ENCODE results near the gene DNAJB2. TPM values are rescaled to one million over a fixed set of nuclear protein-coding genes. Genes with fewer than 3 reads are reported as not detected.

Gene DNAJB2
- total and polyA plus RNA-seq, 4 donors: 63.7 to 79.6 (median 75.3) TPM

DNA sequence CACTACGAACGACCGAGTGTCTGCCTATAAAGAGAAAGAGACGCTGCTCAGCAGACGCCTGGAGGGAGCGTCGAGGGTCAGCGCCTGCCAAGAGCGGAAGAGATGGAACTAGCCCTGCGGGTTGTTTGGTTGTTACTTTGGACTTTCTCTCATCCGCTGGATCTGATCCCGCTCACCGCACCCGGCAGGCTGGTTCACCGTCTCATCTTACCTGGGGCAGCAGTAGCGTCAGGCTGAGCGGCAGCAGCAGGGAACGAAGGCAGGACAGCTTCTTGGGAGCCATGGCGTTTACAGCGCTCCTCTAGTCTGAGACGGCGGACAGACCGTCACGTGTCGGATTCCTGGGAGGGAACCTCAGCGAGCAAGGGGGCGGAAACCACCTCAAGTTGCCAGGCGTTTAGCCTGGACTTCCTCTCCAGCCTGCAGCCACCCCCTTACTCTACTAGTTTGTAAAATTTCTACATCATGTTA lies 35.8 kb upstream of the DNAJB2 start:
- TF ChIP-seq, protein P1, sequence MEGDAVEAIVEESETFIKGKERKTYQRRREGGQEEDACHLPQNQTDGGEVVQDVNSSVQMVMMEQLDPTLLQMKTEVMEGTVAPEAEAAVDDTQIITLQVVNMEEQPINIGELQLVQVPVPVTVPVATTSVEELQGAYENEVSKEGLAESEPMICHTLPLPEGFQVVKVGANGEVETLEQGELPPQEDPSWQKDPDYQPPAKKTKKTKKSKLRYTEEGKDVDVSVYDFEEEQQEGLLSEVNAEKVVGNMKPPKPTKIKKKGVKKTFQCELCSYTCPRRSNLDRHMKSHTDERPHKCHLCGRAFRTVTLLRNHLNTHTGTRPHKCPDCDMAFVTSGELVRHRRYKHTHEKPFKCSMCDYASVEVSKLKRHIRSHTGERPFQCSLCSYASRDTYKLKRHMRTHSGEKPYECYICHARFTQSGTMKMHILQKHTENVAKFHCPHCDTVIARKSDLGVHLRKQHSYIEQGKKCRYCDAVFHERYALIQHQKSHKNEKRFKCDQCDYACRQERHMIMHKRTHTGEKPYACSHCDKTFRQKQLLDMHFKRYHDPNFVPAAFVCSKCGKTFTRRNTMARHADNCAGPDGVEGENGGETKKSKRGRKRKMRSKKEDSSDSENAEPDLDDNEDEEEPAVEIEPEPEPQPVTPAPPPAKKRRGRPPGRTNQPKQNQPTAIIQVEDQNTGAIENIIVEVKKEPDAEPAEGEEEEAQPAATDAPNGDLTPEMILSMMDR (IDR thresholded peaks at IDR 0.05; ENCODE audit: control extremely low read depth, extremely low read depth): no peak
- ATAC-seq (ENCODE audit: insufficient read depth, low FRiP score) (no peak), DNase-seq (peak in 2 of 3 donors; percentile 45 to 54)
- H3K36me3 ChIP-seq (ENCODE audit: control insufficient read depth in 4 of 4, insufficient read depth in 4 of 4, low read length in 4 of 4): peaks cover 0 to 18% (median 11%) of the 10 kb centered on the region in 4 donors
- peaks cover 0 to 21% (median 11%) of the 10 kb centered on the region in 5 donors for H3K4me1 ChIP-seq (ENCODE audit: control insufficient read depth in 5 of 5, insufficient read depth in 5 of 5, low read length in 5 of 5)
- H3K27me3 ChIP-seq (ENCODE audit: control insufficient read depth in 3 of 3, insufficient read depth in 3 of 3, low read length in 2 of 3): no peaks in the 10 kb centered on the region
- H3K9ac ChIP-seq (ENCODE audit: insufficient read depth in 1 of 2, low read length in 2 of 2): no peak overlapping the region
- peak overlapping the region in 1 of 2 donors; percentile 37 for H3K27ac ChIP-seq (ENCODE audit: low read depth in 1 of 2, low read length in 1 of 2)
- WGBS, 2 donors: 48 to 57% methylated on average over 28 of the region's 28 CpGs
- no peaks in the 10 kb centered on the region for H3K9me3 ChIP-seq (ENCODE audit: control insufficient read depth in 4 of 4, insufficient read depth in 3 of 4, low read length in 3 of 4)
- H3K4me3 ChIP-seq: no peak overlapping the region

DNA sequence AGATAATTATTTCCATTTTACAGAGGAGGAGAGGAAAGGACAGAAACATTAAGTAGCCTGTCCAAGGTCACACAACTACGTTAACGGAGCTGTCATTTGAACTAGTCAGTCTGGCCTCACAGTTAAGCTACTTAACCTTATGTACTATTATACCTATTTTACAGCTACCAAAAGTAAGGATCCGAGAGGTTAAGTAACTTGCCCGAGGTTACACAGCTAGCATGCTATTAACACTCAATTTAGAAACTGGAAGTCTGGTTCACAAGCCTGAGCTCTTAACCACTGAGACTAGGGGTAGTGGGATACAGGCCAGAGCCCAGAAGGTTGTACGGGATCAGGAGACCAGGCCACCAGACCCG lies 34.4 kb upstream of the DNAJB2 start:
- no peak for ATAC-seq (ENCODE audit: insufficient read depth, low FRiP score)
- no peaks in the 10 kb centered on the region for H3K9me3 ChIP-seq (ENCODE audit: control insufficient read depth in 4 of 4, insufficient read depth in 3 of 4, low read length in 3 of 4)
- H3K27me3 ChIP-seq (ENCODE audit: control insufficient read depth in 3 of 3, insufficient read depth in 3 of 3, low read length in 2 of 3): no peaks in the 10 kb centered on the region
- peaks cover 0 to 15% (median 8%) of the 10 kb centered on the region in 4 donors for H3K36me3 ChIP-seq (ENCODE audit: control insufficient read depth in 4 of 4, insufficient read depth in 4 of 4, low read length in 4 of 4)
- TF ChIP-seq, protein P1 (IDR thresholded peaks at IDR 0.05; ENCODE audit: control extremely low read depth, extremely low read depth): no peak
- peak overlapping the region; percentile 69 to 98 for H3K9ac ChIP-seq (ENCODE audit: insufficient read depth in 1 of 2, low read length in 2 of 2)
- H3K4me1 ChIP-seq (ENCODE audit: control insufficient read depth in 5 of 5, insufficient read depth in 5 of 5, low read length in 5 of 5): peaks cover 0 to 32% (median 24%) of the 10 kb centered on the region in 5 donors
- H3K27ac ChIP-seq (ENCODE audit: low read depth in 1 of 2, low read length in 1 of 2): peak overlapping the region; percentile 92 to 99
- H3K4me3 ChIP-seq: peak overlapping the region; percentile 97
- no peak for DNase-seq
- 36 to 39% methylated on average over 6 of the region's 6 CpGs for WGBS, 2 donors

GRCh38 chr2:219245148-219245898 lies 33.8 kb upstream of the DNAJB2 start, which contains the start of the genes GLB1L and STK16:
Gene GLB1L, minus strand, starts transcription at chr2:219245444. Its CDS starts 1,871 bp downstream, at chr2:219243573.
Gene STK16, plus strand, starts transcription at chr2:219245479. Its CDS starts 521 bp downstream, at chr2:219246000.
- WGBS, 2 donors: 0 to 1% methylated on average over 46 of the region's 46 CpGs
- Histone ChIP-seq H3K9me3 (ENCODE audit: control insufficient read depth in 4 of 4, insufficient read depth in 3 of 4, low read length in 3 of 4) (no peaks in the 10 kb centered on the region), H3K9ac (ENCODE audit: insufficient read depth in 1 of 2, low read length in 2 of 2) (peak within 1 kb of the TSS; percentile 89 to 98), H3K27me3 (ENCODE audit: control insufficient read depth in 3 of 3, insufficient read depth in 3 of 3, low read length in 2 of 3) (no peaks in the 10 kb centered on the region), H3K4me3 (peak within 1 kb of the TSS; percentile 97), H3K4me1 (ENCODE audit: control insufficient read depth in 5 of 5, insufficient read depth in 5 of 5, low read length in 5 of 5) (peaks cover 0 to 38% (median 28%) of the 10 kb centered on the region in 5 donors), H3K36me3 (ENCODE audit: control insufficient read depth in 4 of 4, insufficient read depth in 4 of 4, low read length in 4 of 4) (peaks cover 0 to 15% (median 8%) of the 10 kb centered on the region in 4 donors), H3K27ac (ENCODE audit: low read depth in 1 of 2, low read length in 1 of 2) (peak within 1 kb of the TSS; percentile 92 to 99)
- peak; percentile 96 to 97 (median 96) for DNase-seq
- ATAC-seq (ENCODE audit: insufficient read depth, low FRiP score): peak; percentile 91
- TF ChIP-seq, protein P1 (IDR thresholded peaks at IDR 0.05; ENCODE audit: control extremely low read depth, extremely low read depth): no peak

Data from lung (tissue), 12 donors.